Retinal pigment epithelial cell (primary cell): ENCODE measurements around the gene KCNN3.

Experiments
- DNase-seq: peaks from one replicate; pipeline ENCODE4 v3.0.0-alpha.2; 2010; ENCODE audit warnings: low read depth
- H3K4me3 ChIP-seq: 2 replicates; pipeline ENCODE4 v1.5.1; 2011; ENCODE audit warnings: mild to moderate bottlenecking, low read length, control low read depth, moderate library complexity
- CTCF ChIP-seq: conservative IDR thresholded peaks from 2 replicates; pipeline ENCODE4 v1.5.1; 2011; ENCODE audit warnings: low read depth, low read length, control low read depth, inconsistent platforms

Gene KCNN3

GRCh38 chr1:154888757-154889156, 18.7 kb upstream of the KCNN3 start:
- H3K4me3 ChIP-seq, result no peak overlapping the region
- DNase-seq, result no peak
- no peak for TF ChIP-seq CTCF

GRCh38 chr1:154886281-154887015, 16.4 kb upstream of the KCNN3 start:
- no peak for DNase-seq
- TF ChIP-seq CTCF, result no peak

GRCh38 chr1:154884869-154885701, 15.0 kb upstream of the KCNN3 start:
- no peak for TF ChIP-seq CTCF
- no peak overlapping the region for H3K4me3 ChIP-seq
- DNase-seq, result no peak

More at GRCh38 chr1:154886281-154887015, 16.4 kb upstream of the KCNN3 start:
- no peak overlapping the region for H3K4me3 ChIP-seq

- no peak for DNase-seq
- no peak overlapping the region for H3K4me3 ChIP-seq
- no peak for TF ChIP-seq CTCF
These were observed 14.1 kb upstream of the KCNN3 start for GRCh38 chr1:154883919-154884868.

GRCh38 chr1:154881820-154882535, 11.9 kb upstream of the KCNN3 start:
- no peak overlapping the region for H3K4me3 ChIP-seq
- TF ChIP-seq CTCF, result no peak
- DNase-seq, result no peak

GRCh38 chr1:154880671-154881070, 10.6 kb upstream of the KCNN3 start:
- no peak for TF ChIP-seq CTCF
- no peak overlapping the region for H3K4me3 ChIP-seq
- DNase-seq, result no peak
